H9 (cell line): ENCODE data around the gene TBC1D22A. TPM values are rescaled to one million over a fixed set of nuclear protein-coding genes. Genes with fewer than 3 reads are reported as not detected.

Source experiments
- DNase-seq: peaks from one replicate; pipeline ENCODE4 v3.0.0-alpha.2; 2017
- H2AFZ ChIP-seq: one replicate; pipeline ENCODE4 v1.6.1; 2013; ENCODE audit warnings: mild to moderate bottlenecking, low read length, control low read depth, moderate library complexity
- H2AK5ac ChIP-seq: 2 replicates; pipeline ENCODE4 v1.6.1; 2013; ENCODE audit warnings: low read length, control low read depth, mixed read lengths; ENCODE audit not compliant: insufficient read length
- H2BK120ac ChIP-seq: one replicate; pipeline ENCODE4 v1.6.1; 2013; ENCODE audit warnings: low read depth, mild to moderate bottlenecking, low read length, control low read depth, inconsistent platforms; ENCODE audit not compliant: poor library complexity, severe bottlenecking
- H2BK12ac ChIP-seq: 2 replicates; pipeline ENCODE4 v1.6.1; 2013; ENCODE audit warnings: low read length, control low read depth, mixed read lengths, low read depth; ENCODE audit not compliant: insufficient read length
- H2BK15ac ChIP-seq: 2 replicates; pipeline ENCODE4 v1.6.1; 2013; ENCODE audit warnings: low read depth, low read length, control low read depth
- H2BK20ac ChIP-seq: one replicate; pipeline ENCODE4 v1.6.1; 2013; ENCODE audit warnings: low read depth, mild to moderate bottlenecking, low read length, control low read depth, inconsistent platforms; ENCODE audit not compliant: poor library complexity, severe bottlenecking
- H2BK5ac ChIP-seq: 2 replicates; pipeline ENCODE4 v1.6.1; 2013; ENCODE audit warnings: low read length, control low read depth, mixed read lengths; ENCODE audit not compliant: insufficient read length
- H3K14ac ChIP-seq: 2 replicates; pipeline ENCODE4 v1.6.1; 2013; ENCODE audit warnings: low read length, control low read depth; ENCODE audit not compliant: insufficient read depth
- H3K18ac ChIP-seq: 2 replicates; pipeline ENCODE4 v1.6.1; 2013; ENCODE audit warnings: low read depth, mild to moderate bottlenecking, mixed read lengths, low read length, control low read depth; ENCODE audit not compliant: insufficient read length
- H3K23ac ChIP-seq: 2 replicates; pipeline ENCODE4 v1.6.1; 2013; ENCODE audit warnings: low read length, control low read depth, mixed read lengths, low read depth; ENCODE audit not compliant: insufficient read length
- H3K23me2 ChIP-seq: 2 replicates; pipeline ENCODE4 v1.6.1; 2013; ENCODE audit warnings: low read depth, mild to moderate bottlenecking, mixed read lengths, low read length, control low read depth; ENCODE audit not compliant: insufficient read length, poor library complexity, severe bottlenecking
- H3K27ac ChIP-seq: 2 replicates; pipeline ENCODE4 v1.5.1; 2013; ENCODE audit warnings: low read length, control low read depth, mixed read lengths, low read depth; ENCODE audit not compliant: insufficient read length
- H3K27me3 ChIP-seq: 2 replicates; pipeline ENCODE4 v1.6.1; 2013; ENCODE audit warnings: low read length, control low read depth, inconsistent platforms; ENCODE audit not compliant: insufficient read depth
- H3K4ac ChIP-seq: 2 replicates; pipeline ENCODE4 v1.6.1; 2013; ENCODE audit warnings: low read depth, mild to moderate bottlenecking, control low read depth, inconsistent platforms, low read length, moderate library complexity
- H3K4me1 ChIP-seq: 2 replicates; pipeline ENCODE4 v1.6.1; 2013; ENCODE audit warnings: low read length, control low read depth, inconsistent platforms; ENCODE audit not compliant: insufficient read depth
- H3K4me2 ChIP-seq: 2 replicates; pipeline ENCODE4 v1.6.1; 2013; ENCODE audit warnings: low read length, control low read depth, mixed read lengths; ENCODE audit not compliant: insufficient read length, insufficient read depth
- H3K56ac ChIP-seq: 2 replicates; pipeline ENCODE4 v1.6.1; 2013; ENCODE audit warnings: low read depth, mild to moderate bottlenecking, mixed read lengths, low read length, control low read depth; ENCODE audit not compliant: insufficient read length
- H3K79me1 ChIP-seq: 2 replicates; pipeline ENCODE4 v1.6.1; 2013; ENCODE audit warnings: low read depth, mild to moderate bottlenecking, moderate library complexity, low read length, control low read depth, inconsistent platforms; ENCODE audit not compliant: insufficient read depth, poor library complexity, severe bottlenecking
- H3K79me2 ChIP-seq: 2 replicates; pipeline ENCODE4 v1.6.1; 2013; ENCODE audit warnings: low read length, control low read depth, inconsistent platforms; ENCODE audit not compliant: insufficient read depth
- H3K9ac ChIP-seq: 2 replicates; pipeline ENCODE4 v1.6.1; 2013; ENCODE audit warnings: low read length, control low read depth, mixed read lengths; ENCODE audit not compliant: insufficient read length; ENCODE audit errors: extremely low read depth
- H3K9me3 ChIP-seq: one replicate; pipeline ENCODE4 v1.6.1; 2013; ENCODE audit warnings: low read depth, low read length, inconsistent platforms; ENCODE audit not compliant: control insufficient read depth
- H3T11ph ChIP-seq: one replicate; pipeline ENCODE4 v1.6.1; 2013; ENCODE audit warnings: mild to moderate bottlenecking, low read length, control low read depth, inconsistent platforms
- H4K20me1 ChIP-seq: one replicate; pipeline ENCODE4 v1.6.1; 2013; ENCODE audit not compliant: control insufficient read depth, insufficient read length, insufficient read depth
- H4K5ac ChIP-seq: 2 replicates; pipeline ENCODE4 v1.6.1; 2013; ENCODE audit warnings: low read depth, mild to moderate bottlenecking, mixed read lengths, low read length, control low read depth; ENCODE audit not compliant: insufficient read length
- H4K8ac ChIP-seq: replicated peaks from 2 replicates; pipeline ENCODE4 v1.6.1; 2013; ENCODE audit warnings: low read length, control low read depth, mixed read lengths, low read depth; ENCODE audit not compliant: insufficient read length
- H4K91ac ChIP-seq: 2 replicates; pipeline ENCODE4 v1.6.1; 2013; ENCODE audit warnings: low read depth, mild to moderate bottlenecking, moderate library complexity, mixed read lengths, low read length, control low read depth; ENCODE audit not compliant: insufficient read length
- H3K27ac Mint-ChIP-seq, 3 experiments: 2 replicates in 2 of 3; 3 replicates in 1 of 3; pipeline ENCODE4 v1.8.0; 2020 to 2021; ENCODE audit warnings: mixed read lengths in 3 of 3, mild to moderate bottlenecking in 1 of 3, moderate library complexity in 1 of 3
- H3K27me3 Mint-ChIP-seq: 2 replicates; pipeline ENCODE4 v1.8.0; 2021; ENCODE audit warnings: low read depth, mild to moderate bottlenecking, moderate library complexity, mixed read lengths
- H3K36me3 Mint-ChIP-seq, 3 experiments: 2 replicates in 2 of 3; 3 replicates in 1 of 3; pipeline ENCODE4 v1.8.0; 2020 to 2021; ENCODE audit warnings: low read depth in 3 of 3, mixed read lengths in 3 of 3; ENCODE audit not compliant: insufficient read depth in 1 of 3
- H3K4me1 Mint-ChIP-seq, 2 experiments: 2 replicates each; pipeline ENCODE4 v1.8.0; 2020; ENCODE audit warnings: mixed read lengths in 2 of 2
- H3K4me3 Mint-ChIP-seq, 2 experiments: 2 replicates in 1 of 2; 3 replicates in 1 of 2; pipeline ENCODE4 v1.8.0; 2020 to 2021; ENCODE audit warnings: mild to moderate bottlenecking in 2 of 2, mixed read lengths in 2 of 2, moderate library complexity in 1 of 2
- H3K9me3 Mint-ChIP-seq, 2 experiments: 2 replicates in 1 of 2; 3 replicates in 1 of 2; pipeline ENCODE4 v1.8.0; 2020; ENCODE audit warnings: mild to moderate bottlenecking in 2 of 2, mixed read lengths in 2 of 2, moderate library complexity in 1 of 2
- CTCF ChIP-seq: fragments of 200-600 bp; sonication (generic); conservative IDR thresholded peaks from 3 replicates; pipeline ENCODE4 v1.8.0; 2021; ENCODE audit warnings: antibody characterized with exemption, mild to moderate bottlenecking
- WGBS: extraction: QIAGEN DNeasy Blood & Tissue Kit; methylation state at CpG from one replicate; pipeline ENCODE4 v1.1.7; 2013; ENCODE audit warnings: missing lambda C conversion rate, low lambda C conversion rate, mixed read lengths; ENCODE audit not compliant: insufficient read length; ENCODE audit errors: extremely low coverage; 5-methylcytosine and 5-hydroxymethylcytosine counted together
- total RNA-seq: library from RNA; stranded (reverse); gene quantifications from 2 replicates; pipeline ENCODE4 v1.2.1, GENCODE V29; 2021

The TBC1D22A gene
- total RNA-seq, 1 experiment from 2014 or later = 20.8 TPM

GRCh38 chr22:46876357-46876934 is 114.0 kb downstream of the TBC1D22A start:
- Histone ChIP-seq H3K56ac (no peak overlapping the region), H3K4me1 (no peaks in the 10 kb centered on the region), H2AFZ (no peak overlapping the region), H3K27ac (no peak overlapping the region), H4K8ac (no peak overlapping the region), H4K5ac (no peak overlapping the region), H2BK5ac (no peak overlapping the region), H2BK120ac (no peak overlapping the region), H2BK15ac (no peak overlapping the region), H2BK20ac (no peak overlapping the region), H3T11ph (no peak overlapping the region), H4K20me1 (no peaks in the 10 kb centered on the region), H3K9me3 (no peaks in the 10 kb centered on the region), H3K18ac (no peak overlapping the region), H3K4me2 (no peak overlapping the region), H3K14ac (no peak overlapping the region), H2AK5ac (no peak overlapping the region), H4K91ac (no peak overlapping the region), H3K23me2 (no peaks in the 10 kb centered on the region), H3K79me1 (no peaks in the 10 kb centered on the region), H3K79me2 (no peaks in the 10 kb centered on the region), H3K4ac (no peak overlapping the region), H2BK12ac (no peak overlapping the region), H3K27me3 (no peaks in the 10 kb centered on the region), H3K9ac (no peak overlapping the region), H3K23ac (no peak overlapping the region)
- DNase-seq = no peak
- no peak for TF ChIP-seq CTCF
- WGBS = no CpG with 5 or more reads among the region's 7 CpGs
- Mint-ChIP-seq H3K36me3 (peaks cover 6 to 16% (median 14%) of the 10 kb centered on the region in 3 experiments), H3K27ac (0 out of 7 replicates have a peak overlapping the region, but pooled peaks of 1 of the 3 experiments have one; percentile 78), H3K4me3 (no peak overlapping the region), H3K27me3 (no peaks in the 10 kb centered on the region), H3K9me3 (peaks cover 8% of the 10 kb centered on the region in 2 experiments; a peak in 4 of 5 replicates), H3K4me1 (peaks cover 5 to 9% of the 10 kb centered on the region in 2 experiments)
